Stimulated activated CD4-positive, alpha-beta T cell treated with anti-CD3 and anti-CD28 coated beads, Interleukin-12 subunit alpha, Interleukin-12 subunit beta, amount 100 ng/mL, for 48 hours (primary cell): ENCODE data around the gene OSBPL10.

Experiments used
- DNase-seq, 3 donors: peaks; one replicate each; pipeline ENCODE4 v3.0.0-alpha.2; 2020; ENCODE audit warnings: low read depth in 2 of 3, low spot score in 1 of 3

OSBPL10 gene

GRCh38 chr3:31680072-31680870, 300.8 kb downstream of the OSBPL10 start:
- no peak for DNase-seq

- no peak for DNase-seq
Observed at GRCh38 chr3:31676556-31676955, 304.5 kb downstream of the OSBPL10 start.

- no peak for DNase-seq
Observed at GRCh38 chr3:31673950-31674349, 307.1 kb downstream of the OSBPL10 start.

GRCh38 chr3:31671976-31672375, 309.1 kb downstream of the OSBPL10 start:
- DNase-seq, result no peak

- no peak for DNase-seq
Observed at GRCh38 chr3:31671451-31671850, 309.6 kb downstream of the OSBPL10 start.

- DNase-seq, result no peak
Observed at GRCh38 chr3:31670722-31671121, 310.3 kb downstream of the OSBPL10 start.

GRCh38 chr3:31670136-31670535, 310.9 kb downstream of the OSBPL10 start:
- no peak for DNase-seq

GRCh38 chr3:31668242-31668641, 312.8 kb downstream of the OSBPL10 start:
- DNase-seq, result no peak

GRCh38 chr3:31667582-31667981, 313.5 kb downstream of the OSBPL10 start:
- no peak for DNase-seq

GRCh38 chr3:31664031-31664430, 317.0 kb downstream of the OSBPL10 start:
- DNase-seq, result no peak

- DNase-seq, result no peak
Observed at GRCh38 chr3:31661993-31662670, 318.9 kb downstream of the OSBPL10 start.

GRCh38 chr3:31661286-31661685, 319.8 kb downstream of the OSBPL10 start:
- DNase-seq, result no peak

- DNase-seq, result no peak
Observed at GRCh38 chr3:31659246-31659645, 321.8 kb downstream of the OSBPL10 start.

GRCh38 chr3:31654998-31655397, 326.1 kb downstream of the OSBPL10 start:
- no peak for DNase-seq

- DNase-seq, result no peak
Observed at GRCh38 chr3:31653464-31653863, 327.6 kb downstream of the OSBPL10 start.

GRCh38 chr3:31652296-31652695, 328.8 kb downstream of the OSBPL10 start:
- no peak for DNase-seq

- DNase-seq, result no peak
Observed at GRCh38 chr3:31648286-31648968, 332.6 kb downstream of the OSBPL10 start.

GRCh38 chr3:31645256-31645655, 335.8 kb downstream of the OSBPL10 start:
- no peak for DNase-seq

- no peak for DNase-seq
Observed at GRCh38 chr3:31639828-31640227, 341.2 kb downstream of the OSBPL10 start.

GRCh38 chr3:31636694-31637442, 344.2 kb downstream of the OSBPL10 start:
- DNase-seq, result no peak

GRCh38 chr3:31636049-31636448, 345.0 kb downstream of the OSBPL10 start:
- no peak for DNase-seq
